MG63 (cell line): ENCODE results near the gene SPNS2. TPM values are rescaled to one million over a fixed set of nuclear protein-coding genes. Genes with fewer than 3 reads are reported as not detected.

ENCODE experiments used
- DNase-seq: peaks from one replicate; pipeline ENCODE4 v3.0.0-alpha.2; 2020
- H3K27me3 ChIP-seq: fragments of 250-450 bp; sonication (Bioruptor Pico); 2 replicates; pipeline ENCODE4 v1.5.1; 2020; ENCODE audit warnings: mild to moderate bottlenecking, moderate library complexity
- H3K36me3 ChIP-seq: fragments of 250-450 bp; sonication (Bioruptor Pico); 2 replicates; pipeline ENCODE4 v1.5.1; 2020; ENCODE audit warnings: mild to moderate bottlenecking, moderate library complexity
- H3K4me3 ChIP-seq: fragments of 250-450 bp; sonication (Bioruptor Pico); 2 replicates; pipeline ENCODE4 v1.5.1; 2020; ENCODE audit warnings: mild to moderate bottlenecking, moderate library complexity
- H3K9me3 ChIP-seq: fragments of 250-450 bp; sonication (Bioruptor Pico); 2 replicates; pipeline ENCODE4 v1.5.1; 2020; ENCODE audit warnings: mild to moderate bottlenecking, moderate library complexity
- total RNA-seq: library from RNA; depleted of rRNA; stranded (reverse); fragments of >200 nt; shearing (Covaris generic); gene quantifications from 2 replicates; pipeline ENCODE4 v1.2.3, GENCODE V29; 2014; ENCODE audit warnings: low replicate concordance

SPNS2 gene
- total RNA-seq, 1 experiment from 2014 or later = 4.2 TPM

DNA sequence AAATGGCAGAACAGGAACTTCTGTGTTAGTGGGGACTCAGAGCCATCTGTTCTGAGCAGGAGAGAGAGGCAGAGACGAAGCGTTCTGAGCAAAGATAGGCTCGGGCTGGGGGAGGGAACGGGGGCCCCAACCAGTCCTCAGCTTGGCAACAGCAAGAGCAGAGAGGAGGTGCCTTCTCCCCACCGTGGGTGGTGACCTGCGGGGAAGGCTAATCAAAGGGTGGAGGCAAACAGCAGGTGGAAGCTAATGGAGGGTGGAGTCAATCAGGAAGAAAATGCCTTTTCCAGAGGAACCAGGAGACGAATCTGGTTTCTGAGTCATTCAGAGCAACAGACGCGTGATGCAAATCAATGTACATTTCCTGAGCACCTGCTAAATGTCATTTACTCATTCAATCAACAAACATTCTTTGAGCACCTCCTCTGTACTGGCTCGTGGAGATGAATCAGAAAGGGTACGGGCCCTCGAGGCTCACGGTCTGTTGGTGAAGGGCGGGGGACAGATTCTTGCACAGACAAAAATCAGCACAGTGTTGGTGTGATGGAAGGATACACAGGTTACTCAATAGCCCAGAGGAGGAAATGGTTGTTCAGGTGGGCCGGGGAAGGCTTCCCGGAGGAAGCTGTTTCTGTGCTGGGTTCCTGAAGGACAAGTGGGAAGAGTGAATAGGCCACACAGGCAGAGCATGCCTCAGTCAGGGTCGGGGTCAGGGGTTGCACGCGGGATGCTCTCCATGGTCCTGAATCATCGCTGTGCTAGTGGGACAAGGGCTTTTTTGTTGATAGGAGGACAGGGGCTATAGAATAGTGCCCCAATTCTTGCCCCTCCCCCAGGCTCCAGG is 5.7 kb upstream of the SPNS2 start:
- H3K9me3 ChIP-seq = no peaks in the 10 kb centered on the region
- no peaks in the 10 kb centered on the region for H3K36me3 ChIP-seq
- H3K27me3 ChIP-seq = no peaks in the 10 kb centered on the region
- H3K4me3 ChIP-seq = no peak overlapping the region
- no peak for DNase-seq

DNA sequence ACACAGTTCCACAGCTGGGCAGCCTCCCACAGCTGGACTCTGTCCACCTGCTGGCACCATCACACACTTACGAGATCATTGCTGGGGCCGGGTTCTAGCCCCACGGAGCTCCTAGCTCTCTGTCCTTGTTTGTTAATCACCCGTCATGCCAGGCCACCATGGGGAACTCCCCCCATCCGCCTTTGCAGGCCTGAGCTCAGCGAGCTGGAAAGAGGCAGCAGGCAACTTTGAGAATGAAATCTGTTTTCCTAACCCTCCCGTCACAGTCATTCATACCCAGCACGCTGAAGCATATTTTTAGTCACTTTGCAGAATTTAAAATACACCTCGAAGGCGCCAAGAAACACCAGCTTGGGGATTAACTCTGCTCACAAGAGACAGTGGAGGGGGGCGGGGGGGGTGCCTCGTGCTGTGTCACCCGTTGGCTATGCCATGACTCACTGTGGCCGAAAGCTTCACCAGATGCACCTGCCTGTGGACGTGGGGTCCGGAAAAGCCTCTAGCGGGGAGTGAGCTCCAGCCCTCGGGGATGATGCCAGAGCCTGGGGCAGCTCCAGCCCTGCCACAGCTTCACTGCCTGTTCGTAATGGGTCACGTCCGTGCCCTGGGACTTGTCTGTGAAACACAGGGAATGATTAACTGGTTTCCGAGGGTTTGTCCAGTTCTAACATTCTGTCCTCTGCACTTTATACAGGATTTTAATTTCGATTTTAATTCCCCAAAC is 1.4 kb upstream of the SPNS2 start:
- peaks cover 4% of the 10 kb centered on the region for H3K27me3 ChIP-seq
- DNase-seq = peak; percentile 75
- H3K9me3 ChIP-seq = no peaks in the 10 kb centered on the region
- no peak overlapping the region for H3K4me3 ChIP-seq
- no peaks in the 10 kb centered on the region for H3K36me3 ChIP-seq

DNA sequence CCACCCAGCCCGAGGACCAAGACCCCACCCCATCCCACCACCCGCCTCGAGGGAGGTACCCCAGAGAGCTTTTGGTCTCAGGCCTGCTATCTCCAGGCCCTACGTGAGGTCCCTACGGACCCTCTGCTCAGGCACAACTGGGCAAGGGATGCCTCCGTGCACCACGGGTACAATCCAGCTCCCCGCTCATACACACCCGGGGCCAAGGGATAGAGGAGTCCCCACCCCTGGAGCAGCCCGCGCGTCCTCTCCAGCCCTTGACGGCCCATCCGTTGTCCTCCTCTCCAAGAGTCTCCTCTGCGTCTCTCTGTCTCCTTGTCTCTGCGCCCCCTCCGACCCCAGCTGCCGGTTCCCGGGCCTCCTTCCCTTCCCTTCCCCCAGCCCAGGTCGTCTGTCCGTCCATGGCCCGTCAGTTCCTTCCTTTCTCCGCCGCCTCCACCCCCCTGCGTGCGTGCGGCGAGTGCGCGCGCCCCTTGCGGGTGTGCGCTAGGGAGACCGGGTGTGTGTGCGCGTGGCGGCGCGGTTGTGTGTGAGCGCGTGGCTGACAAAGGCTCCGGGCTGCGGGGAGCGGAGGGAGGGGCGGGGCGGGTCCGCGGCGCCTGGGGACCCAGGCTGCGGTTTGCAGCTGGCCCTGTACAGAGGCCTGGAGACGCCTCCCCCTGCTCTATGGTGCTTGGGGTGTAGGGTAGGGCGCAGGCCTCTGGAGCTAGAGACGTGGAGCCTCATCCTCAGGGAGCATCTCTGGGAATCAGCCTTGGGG is 930 bp downstream of the SPNS2 start:
- Histone ChIP-seq H3K27me3 (peaks cover 4% of the 10 kb centered on the region), H3K36me3 (no peaks in the 10 kb centered on the region), H3K4me3 (no peak overlapping the region)

DNA sequence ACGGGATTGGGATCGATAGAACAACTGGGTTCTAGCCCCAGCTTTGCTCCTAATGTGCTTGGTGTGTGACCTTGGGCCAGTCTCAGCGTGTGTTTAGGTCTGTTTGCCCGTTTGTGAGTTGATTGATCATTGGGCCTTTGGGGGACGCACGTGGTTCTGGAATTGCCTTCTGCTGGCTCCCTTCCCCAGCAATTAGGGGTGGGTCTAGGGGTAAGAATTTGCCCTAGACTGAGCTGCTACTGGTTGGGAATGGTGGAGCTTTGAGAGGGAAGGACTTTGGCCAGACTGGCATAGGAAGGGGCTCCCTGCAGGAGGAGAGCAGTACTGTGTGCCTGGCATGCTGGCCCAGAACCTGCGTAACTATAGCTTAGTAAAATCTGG is 1.5 kb downstream of the SPNS2 start:
- no peaks in the 10 kb centered on the region for H3K9me3 ChIP-seq
- peaks cover 4% of the 10 kb centered on the region for H3K27me3 ChIP-seq
- no peak overlapping the region for H3K4me3 ChIP-seq
- no peak for DNase-seq
- no peaks in the 10 kb centered on the region for H3K36me3 ChIP-seq

More for the DNA sequence above, 930 bp downstream of the SPNS2 start:
- DNase-seq = no peak
- no peaks in the 10 kb centered on the region for H3K9me3 ChIP-seq

DNA sequence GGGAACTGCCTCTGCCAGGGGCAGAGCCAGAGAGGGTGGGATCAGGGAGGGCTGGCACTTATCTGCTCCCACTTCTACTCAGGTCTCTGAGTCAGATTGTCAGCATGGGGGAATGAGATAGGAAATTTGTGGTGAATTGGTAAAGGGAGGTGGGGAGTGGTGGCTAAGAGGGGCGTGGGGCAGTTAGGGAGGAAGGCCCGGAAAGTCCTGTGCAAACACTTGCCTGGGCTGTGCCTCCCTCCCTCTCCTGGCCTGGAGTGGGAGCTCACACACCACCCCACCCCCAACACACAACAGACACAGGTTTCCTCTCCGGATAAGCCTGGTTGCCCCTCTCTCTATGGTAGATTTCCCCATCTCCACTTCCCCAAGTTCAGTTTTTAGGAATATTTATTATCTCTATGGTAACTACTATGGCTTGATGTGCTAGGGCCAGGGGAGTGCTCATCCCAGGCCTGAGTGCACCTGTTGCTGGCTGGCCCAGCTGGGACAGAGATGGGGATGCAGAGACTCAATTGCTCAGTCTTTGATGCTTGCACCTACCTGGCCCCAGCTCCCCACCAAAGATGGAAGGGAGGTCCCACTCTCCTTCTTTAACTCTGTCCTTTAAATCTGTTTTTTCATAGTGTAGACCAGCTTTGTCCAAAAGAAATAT is 2.7 kb downstream of the SPNS2 start:
- DNase-seq = no peak
- no peak overlapping the region for H3K4me3 ChIP-seq
- H3K27me3 ChIP-seq = peaks cover 4% of the 10 kb centered on the region
- no peaks in the 10 kb centered on the region for H3K36me3 ChIP-seq
- no peaks in the 10 kb centered on the region for H3K9me3 ChIP-seq

DNA sequence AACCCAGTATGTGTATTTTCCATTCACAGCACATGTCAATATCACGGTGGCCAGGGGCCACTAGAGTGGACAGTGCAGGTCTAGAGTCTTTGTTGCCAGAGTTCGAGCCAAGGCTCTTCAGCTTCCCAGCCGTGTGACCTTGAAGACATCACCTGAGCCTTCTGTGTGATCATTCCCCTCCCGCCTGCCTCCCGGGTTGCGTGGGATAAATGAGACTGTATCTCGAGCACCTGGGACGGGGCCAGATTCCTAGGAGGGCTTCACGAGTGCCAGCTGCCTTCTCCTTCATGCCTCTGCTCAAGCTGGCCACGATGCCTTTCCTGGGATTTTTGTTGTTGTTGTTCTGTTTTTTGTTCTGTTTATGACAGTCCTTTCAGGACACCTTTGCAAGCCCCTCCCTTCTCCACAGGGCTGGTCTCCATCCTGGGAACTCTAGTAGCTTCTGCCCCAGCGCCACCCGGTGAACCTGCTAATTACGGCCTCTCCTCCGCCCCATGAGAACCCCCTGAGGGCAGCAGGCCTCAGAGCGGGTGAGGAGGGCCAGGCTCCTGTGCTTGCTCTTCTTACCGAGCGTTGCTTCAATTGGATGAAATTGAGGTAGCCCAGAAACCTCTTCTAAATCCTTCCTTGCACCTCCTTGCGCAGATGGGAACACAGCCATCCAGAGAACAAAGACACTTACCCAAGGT is 3.9 kb downstream of the SPNS2 start:
- H3K36me3 ChIP-seq = no peaks in the 10 kb centered on the region
- no peaks in the 10 kb centered on the region for H3K9me3 ChIP-seq
- peaks cover 4% of the 10 kb centered on the region for H3K27me3 ChIP-seq
- H3K4me3 ChIP-seq = no peak overlapping the region
- no peak for DNase-seq

DNA sequence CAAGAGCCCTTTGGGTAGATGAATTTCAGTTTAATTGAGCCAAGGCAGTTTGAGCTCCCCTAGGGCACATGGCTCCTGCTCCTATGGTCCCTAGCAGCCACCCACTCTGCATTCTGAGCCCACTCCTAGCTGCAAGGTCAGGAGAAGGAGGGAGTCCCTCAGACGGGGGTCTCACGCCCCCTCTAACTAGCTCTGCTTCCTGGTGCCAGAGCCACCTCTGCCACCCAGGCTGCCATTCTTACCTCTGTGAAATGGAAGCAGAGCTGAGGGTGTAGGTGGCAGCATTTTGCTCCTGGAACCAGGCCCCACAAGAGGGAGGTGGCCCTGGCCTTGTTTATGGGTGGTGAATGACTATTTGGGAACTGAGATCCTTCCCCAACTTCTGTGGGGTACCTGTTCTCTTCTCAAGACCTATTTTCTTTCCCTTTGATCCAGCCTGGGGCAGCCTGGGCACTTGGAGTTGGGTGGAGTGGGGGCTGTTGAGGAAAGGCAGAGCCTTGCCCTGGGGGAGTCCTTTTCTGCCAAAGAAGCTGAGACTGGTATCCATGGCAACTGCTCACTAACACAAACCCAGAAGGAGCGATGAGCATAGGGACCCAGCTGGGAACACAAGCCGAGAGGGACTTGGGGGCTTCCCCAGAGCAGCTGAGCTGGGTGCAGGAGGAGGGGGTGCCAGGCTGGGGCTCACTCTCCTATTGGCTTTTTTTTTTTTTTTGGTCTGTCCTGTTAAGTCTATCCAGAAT is 4.8 kb downstream of the SPNS2 start:
- Histone ChIP-seq H3K36me3 (no peaks in the 10 kb centered on the region), H3K4me3 (no peak overlapping the region), H3K27me3 (peaks cover 4% of the 10 kb centered on the region), H3K9me3 (no peaks in the 10 kb centered on the region)
- no peak for DNase-seq

GRCh38 chr17:4504188-4504587 is 5.5 kb downstream of the SPNS2 start:
- Histone ChIP-seq H3K27me3 (peaks cover 4% of the 10 kb centered on the region), H3K9me3 (no peaks in the 10 kb centered on the region), H3K4me3 (no peak overlapping the region), H3K36me3 (no peaks in the 10 kb centered on the region)
- DNase-seq = no peak

- no peaks in the 10 kb centered on the region for H3K9me3 ChIP-seq
- no peak for DNase-seq
- H3K27me3 ChIP-seq = no peaks in the 10 kb centered on the region
- H3K4me3 ChIP-seq = no peak overlapping the region
- H3K36me3 ChIP-seq = no peaks in the 10 kb centered on the region
These were observed 6.5 kb downstream of the SPNS2 start for GRCh38 chr17:4505187-4505586.

- no peak for DNase-seq
- Histone ChIP-seq H3K9me3 (no peaks in the 10 kb centered on the region), H3K36me3 (no peaks in the 10 kb centered on the region), H3K27me3 (no peaks in the 10 kb centered on the region), H3K4me3 (no peak overlapping the region)
These were observed 7.6 kb downstream of the SPNS2 start for GRCh38 chr17:4506175-4506813.

GRCh38 chr17:4506892-4507291 is 8.2 kb downstream of the SPNS2 start:
- Histone ChIP-seq H3K9me3 (no peaks in the 10 kb centered on the region), H3K27me3 (no peaks in the 10 kb centered on the region), H3K4me3 (no peak overlapping the region), H3K36me3 (no peaks in the 10 kb centered on the region)
- peak; percentile 65 for DNase-seq

GRCh38 chr17:4507361-4508111 is 8.9 kb downstream of the SPNS2 start:
- Histone ChIP-seq H3K4me3 (no peak overlapping the region), H3K36me3 (no peaks in the 10 kb centered on the region), H3K9me3 (no peaks in the 10 kb centered on the region), H3K27me3 (no peaks in the 10 kb centered on the region)
- no peak for DNase-seq

- no peaks in the 10 kb centered on the region for H3K9me3 ChIP-seq
- no peak overlapping the region for H3K4me3 ChIP-seq
- no peak for DNase-seq
- no peaks in the 10 kb centered on the region for H3K27me3 ChIP-seq
- no peaks in the 10 kb centered on the region for H3K36me3 ChIP-seq
These were observed 9.5 kb downstream of the SPNS2 start for GRCh38 chr17:4508207-4508606.

DNA sequence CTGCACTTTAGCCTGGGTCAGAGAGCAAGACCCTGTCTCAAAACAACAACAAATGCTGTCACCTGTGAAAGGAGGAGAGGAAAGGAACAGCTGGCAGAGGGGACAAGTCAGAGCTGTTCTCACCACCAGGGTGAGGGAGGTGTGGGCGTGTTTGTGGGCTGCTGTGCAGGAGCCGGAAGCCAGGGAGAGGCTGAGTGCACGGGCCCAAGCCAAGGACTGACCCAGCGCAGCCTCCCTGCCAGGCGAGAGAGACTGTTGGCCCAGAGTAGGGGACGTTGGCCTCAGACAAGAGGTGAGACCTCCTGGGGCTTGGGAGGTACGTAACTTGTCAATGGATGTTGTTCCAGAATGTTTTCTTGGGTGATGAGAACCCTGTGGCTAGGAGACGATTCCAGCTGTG is 10.7 kb downstream of the SPNS2 start:
- H3K27me3 ChIP-seq = no peaks in the 10 kb centered on the region
- H3K9me3 ChIP-seq = no peaks in the 10 kb centered on the region
- H3K36me3 ChIP-seq = no peaks in the 10 kb centered on the region
- DNase-seq = no peak
- H3K4me3 ChIP-seq = no peak overlapping the region
